Heart left ventricle (tissue), 16 donors: ENCODE data around the gene EFCC1. TPM values are rescaled to one million over a fixed set of nuclear protein-coding genes. Genes with fewer than 3 reads are reported as not detected.

Experiments used
- ATAC-seq, 4 donors: fragments of 200-7000 bp; cut with Tn5 transposase; one replicate each; pipeline ENCODE4 v1.9.1; 2020 to 2022; ENCODE audit warnings: moderate library complexity in 4 of 4, mild to moderate bottlenecking in 3 of 4, moderate number of reproducible peaks in 1 of 4
- DNase-seq, 5 donors: peaks; one replicate each; pipeline ENCODE4 v3.0.0-alpha.2; 2020
- H3K27ac ChIP-seq, 12 donors: fragments of 200-600 bp; sonication (generic) in 4 of 12; one replicate each; pipeline versions ENCODE4 v1.5.0 to v1.8.0; 2016 to 2022; ENCODE audit warnings: mild to moderate bottlenecking in 2 of 12
- H3K27me3 ChIP-seq, 9 donors: fragments of 200-600 bp; sonication (generic) in 2 of 9; one replicate each; pipeline versions ENCODE4 v1.5.1 to v1.8.0; 2016 to 2022; ENCODE audit warnings: mild to moderate bottlenecking in 3 of 9
- H3K36me3 ChIP-seq, 9 donors: fragments of 200-600 bp; sonication (generic) in 2 of 9; one replicate each; pipeline versions ENCODE4 v1.5.0 to v1.8.0; 2018 to 2022; ENCODE audit warnings: mild to moderate bottlenecking in 2 of 9
- H3K4me1 ChIP-seq, 12 donors: fragments of 200-600 bp; sonication (generic) in 4 of 12; one replicate each; pipeline versions ENCODE4 v1.5.0 to v1.8.0; 2016 to 2022; ENCODE audit warnings: mild to moderate bottlenecking in 3 of 12
- H3K4me3 ChIP-seq, 12 donors: fragments of 200-600 bp; sonication (generic) in 4 of 12; one replicate each; pipeline versions ENCODE4 v1.5.0 to v1.8.0; 2017 to 2022; ENCODE audit warnings: mild to moderate bottlenecking in 9 of 12, moderate library complexity in 4 of 12
- H3K9me3 ChIP-seq, 12 donors: fragments of 200-600 bp; sonication (generic) in 4 of 12; one replicate each; pipeline versions ENCODE4 v1.5.0 to v1.8.0; 2016 to 2022; ENCODE audit warnings: mild to moderate bottlenecking in 1 of 12
- CTCF ChIP-seq, 12 donors: fragments of 200-600 bp; sonication (generic) in 4 of 12; IDR thresholded peaks; one replicate each; pipeline versions ENCODE4 v1.5.0 to v1.8.0; 2018 to 2022; ENCODE audit warnings: antibody characterized with exemption in 12 of 12, mild to moderate bottlenecking in 5 of 12
- POLR2A ChIP-seq, 2 donors: fragments of 450-650 bp; IDR thresholded peaks; one replicate each; pipeline ENCODE4 v1.6.1; 2017; ENCODE audit warnings: antibody characterized with exemption in 2 of 2, mild to moderate bottlenecking in 2 of 2, moderate library complexity in 2 of 2
- WGBS, 4 donors: extraction: QIAGEN DNeasy Blood & Tissue Kit in 2 of 4; methylation state at CpG; one replicate each; pipeline versions ENCODE4 v1.1.5 to v1.1.7; 2013 to 2018; 5-methylcytosine and 5-hydroxymethylcytosine counted together
- intact Hi-C, 10 donors: fragments of 100-400 bp; cut with DNase I; formaldehyde crosslinking; loops; one replicate each; pipeline versions ENCODE4 v1.11.1 to v1.14.2; 2022
- polyA plus RNA-seq, 2 donors: library from polyadenylated mRNA; stranded (reverse); fragments of 200-250 nt; gene quantifications; one replicate each; pipeline ENCODE4 v1.2.3, GENCODE V29; 2013
- total RNA-seq, 9 donors: library from RNA; depleted of rRNA in 2 of 9; stranded (reverse); fragments of >200 nt in 2 of 9; fragmentation: NEBNext Ultra II Directional in 3 of 9; extraction: Animal tissue kit (Norgen Biotek cat#: 25700) in 3 of 9; gene quantifications; one replicate each; pipeline versions ENCODE4 v1.1.0 to v1.2.4, GENCODE V29; 2016 to 2023
- donor health status: ischemic (EF 13 %, LVEDD 7.1; RV severe dilation, severe dysfunction).
- donor health status: healthy with polysubstance abuse.
- donor health status: DM: no; HTN: yes; CAD: no.
- donor health status: DM: no; HTN: no; CAD: no.
- donor health status: ischemic (EF 25% LVEDD 6.9; RV normal size, moderate dysfunction).
- donor health status: ischemic (EF 25% LVEDD 5.7; RV mildly dilated, moderate dysfunction).
- donor health status: healthy.
- donor health status: DM: yes; HTN: yes; CAD: no.
- donor health status: ischemic (EF 35%, LVEDD 5.7; RV mildly dilated, moderate dysfunction).
- donor health status: nonischemic (EF 11% LVEDD 7.7; RV severe dilation, severe dysfunction).
- donor health status: DM: yes; HTN: yes; CAD: no.
- donor health status: PGD.
- donor health status: ischemic (EF 29% LVEDD 5.4; RV normal size, mild dysfunction).
- donor health status: nonischemic (EF 23%, LVEDD 6.1; RV moderate dilation, normal function).

Gene EFCC1
- total and polyA plus RNA-seq, 11 donors: 0.60 to 2.5 (median 1.5) TPM

GRCh38 chr3:129003578-129004112, 2.5 kb downstream of the EFCC1 start:
- TF ChIP-seq CTCF (IDR thresholded peaks at IDR 0.05): peak in 4 of 12 donors; percentile 7 to 33 (median 20)
- TF ChIP-seq POLR2A (IDR thresholded peaks at IDR 0.05): no peak
- peaks cover 0 to 12% (median 0%) of the 10 kb centered on the region in 9 donors for H3K36me3 ChIP-seq
- H3K4me3 ChIP-seq: peak overlapping the region in 8 of 12 donors; percentile 24 to 84 (median 80)
- H3K27me3 ChIP-seq: peaks cover 0 to 59% (median 14%) of the 10 kb centered on the region in 9 donors
- H3K4me1 ChIP-seq: peaks cover 3 to 75% (median 34%) of the 10 kb centered on the region in 12 donors
- ATAC-seq (peak in 2 of 4 donors; percentile 11 to 17), DNase-seq (peak in 1 of 5 donors; percentile 73)
- intact Hi-C loops: no loop called here
- WGBS, 4 donors: 20 to 54% (median 32%) methylated on average over 43 to 55 of the region's 55 CpGs
- H3K9me3 ChIP-seq: no peaks in the 10 kb centered on the region
- H3K27ac ChIP-seq: peak overlapping the region in 3 of 12 donors; percentile 86 to 93 (median 88)

GRCh38 chr3:129004639-129005295, 3.7 kb downstream of the EFCC1 start:
- H3K27me3 ChIP-seq: peaks cover 0 to 59% (median 14%) of the 10 kb centered on the region in 9 donors
- 73 to 77% (median 76%) methylated on average over 5 to 6 of the region's 6 CpGs for WGBS, 4 donors
- peak overlapping the region in 2 of 12 donors; percentile 6 to 26 for H3K4me3 ChIP-seq
- H3K27ac ChIP-seq: peak overlapping the region in 8 of 12 donors; percentile 6 to 77 (median 46)
- intact Hi-C loops: no loop called here
- no peak for DNase-seq
- ATAC-seq: no peak
- TF ChIP-seq CTCF (IDR thresholded peaks at IDR 0.05): no peak
- no peak for TF ChIP-seq POLR2A (IDR thresholded peaks at IDR 0.05)
- H3K36me3 ChIP-seq: peaks cover 0 to 18% (median 0%) of the 10 kb centered on the region in 9 donors
- peaks cover 3 to 75% (median 34%) of the 10 kb centered on the region in 12 donors for H3K4me1 ChIP-seq
- no peaks in the 10 kb centered on the region for H3K9me3 ChIP-seq

GRCh38 chr3:129005526-129006303, 4.6 kb downstream of the EFCC1 start:
- intact Hi-C loops: no loop called here
- 93 to 96% (median 95%) methylated on average over 4 of the region's 4 CpGs for WGBS, 4 donors
- DNase-seq (peak in 4 of 5 donors; percentile 45 to 69 (median 60)), ATAC-seq (peak in 2 of 4 donors; percentile 13 to 31)
- H3K4me3 ChIP-seq: no peak overlapping the region
- peaks cover 3 to 69% (median 34%) of the 10 kb centered on the region in 12 donors for H3K4me1 ChIP-seq
- H3K27ac ChIP-seq: peak overlapping the region in 9 of 12 donors; percentile 3 to 77 (median 45)
- H3K27me3 ChIP-seq: peaks cover 0 to 59% (median 14%) of the 10 kb centered on the region in 9 donors
- peaks cover 0 to 18% (median 0%) of the 10 kb centered on the region in 9 donors for H3K36me3 ChIP-seq
- no peak for TF ChIP-seq CTCF (IDR thresholded peaks at IDR 0.05)
- no peak for TF ChIP-seq POLR2A (IDR thresholded peaks at IDR 0.05)
- H3K9me3 ChIP-seq: no peaks in the 10 kb centered on the region
